GM10248 (cell line): ENCODE measurements around the gene SLC6A1.
"Not testable (repeated sequence)": the region's sequence is repeated elsewhere in the genome, so short reads cannot be mapped to it uniquely, and the experiment has no call there.

ENCODE experiments used
- CTCF ChIA-PET: fragments of 300-600 bp; sonication (Branson Sonifier 250); formaldehyde crosslinking; extraction: SDS; loops from one replicate; lab custom pipeline; 2021; ENCODE audit warnings: antibody characterized with exemption; lab: Yijun Ruan, JAX
- POLR2A ChIA-PET: fragments of 350-650 bp; sonication (Branson Sonifier 250); formaldehyde crosslinking; extraction: SDS; loops from one replicate; lab custom pipeline; 2020; ENCODE audit warnings: antibody characterized with exemption; lab: Yijun Ruan, JAX
- DNase-seq: peaks from one replicate; pipeline ENCODE4 v3.0.0; 2012; ENCODE audit errors: extremely low spot score
- CTCF ChIP-seq: IDR thresholded peaks from 2 replicates; pipeline ENCODE4 v1.5.1; 2012; ENCODE audit warnings: mild to moderate bottlenecking, low read depth; ENCODE audit errors: extremely low read depth, missing control alignments, control extremely low read depth

The SLC6A1 gene

GRCh38 chr3:11074451-11074850 lies 81.9 kb downstream of the SLC6A1 start:
- ChIA-PET CTCF (interaction anchor here (1.3 to 2.5 kb wide), 2 partner anchors 14 to 128 kb away, joined by 3 to 10 read pairs; no protein-coding TSS in a partner anchor), POLR2A (no interaction called here)
- no peak for TF ChIP-seq CTCF
- no peak for DNase-seq

- CTCF ChIA-PET, result interaction anchor here (1.3 to 2.5 kb wide), 2 partner anchors 15 to 129 kb away, joined by 3 to 10 read pairs; no protein-coding TSS in a partner anchor
- POLR2A ChIA-PET, DNase-seq: not testable (repeated sequence)
These were observed 82.6 kb downstream of the SLC6A1 start for GRCh38 chr3:11075122-11075521.

- no peak for TF ChIP-seq CTCF
- POLR2A ChIA-PET, result no interaction called here
- CTCF ChIA-PET, result no interaction called here
- no peak for DNase-seq
These were observed 84.2 kb downstream of the SLC6A1 start for GRCh38 chr3:11076711-11077110.

- ChIA-PET CTCF (interaction anchor here (1.2 kb wide), 1 partner anchor 17 kb away, joined by 3 read pairs; no protein-coding TSS in a partner anchor), POLR2A (no interaction called here)
- DNase-seq, result no peak
- TF ChIP-seq CTCF, result no peak
These were observed 84.9 kb downstream of the SLC6A1 start for GRCh38 chr3:11077466-11077865.

GRCh38 chr3:11078826-11079515 lies 86.4 kb downstream of the SLC6A1 start:
- TF ChIP-seq CTCF, result no peak
- POLR2A ChIA-PET, result no interaction called here
- no peak for DNase-seq
- CTCF ChIA-PET, result no interaction called here

GRCh38 chr3:11080492-11080891 lies 87.9 kb downstream of the SLC6A1 start:
- TF ChIP-seq CTCF, result no peak
- DNase-seq, result no peak
- ChIA-PET POLR2A (no interaction called here), CTCF (no interaction called here)

GRCh38 chr3:11084098-11084497 lies 91.5 kb downstream of the SLC6A1 start:
- no peak for DNase-seq
- ChIA-PET CTCF (no interaction called here), POLR2A (no interaction called here)
- no peak for TF ChIP-seq CTCF
